ENCODE results near the gene CNBD2.
"Not testable (repeated sequence)": the region's sequence is repeated elsewhere in the genome, so short reads cannot be mapped to it uniquely, and the experiment has no call there.

The CNBD2 gene

DNA sequence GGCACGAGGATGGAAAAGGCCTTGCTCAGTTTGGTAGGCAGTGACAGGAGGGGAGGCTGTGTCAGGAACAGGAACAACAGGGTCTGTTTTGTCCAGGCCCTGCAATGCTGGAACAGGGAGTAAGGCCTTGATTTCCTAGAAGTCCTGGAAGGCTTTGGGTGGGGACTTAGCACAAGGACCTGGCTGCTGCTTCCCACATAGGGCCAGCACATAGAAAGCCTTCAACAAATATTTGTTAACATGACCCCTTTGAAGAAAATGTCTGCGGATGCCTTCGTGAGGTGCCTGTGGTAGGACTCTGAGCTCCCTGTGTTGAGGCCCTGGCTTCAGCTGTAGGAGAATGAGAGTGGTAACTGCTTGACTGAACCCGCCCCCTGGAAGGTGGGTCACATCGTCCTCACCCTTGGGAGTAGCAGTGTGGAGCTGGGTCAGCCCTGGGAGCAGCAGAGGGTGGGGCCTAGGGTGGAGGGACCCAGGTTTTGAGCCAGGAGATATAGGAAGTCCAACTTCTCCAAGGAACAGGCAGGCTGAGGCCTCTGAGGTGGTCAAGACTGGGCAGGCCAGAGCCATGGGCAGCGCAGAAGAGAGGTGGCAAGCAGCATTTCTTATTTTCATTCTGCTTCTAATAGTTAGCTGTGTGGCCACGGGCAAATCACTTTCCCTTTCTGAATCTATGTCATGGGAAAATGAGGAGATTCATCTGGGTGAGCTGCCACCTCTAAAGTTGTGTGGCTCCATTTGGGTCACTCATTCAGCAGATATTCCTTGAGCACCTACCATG, 50.0 kb downstream of the CNBD2 start:
- no peak for DNase-seq

DNA sequence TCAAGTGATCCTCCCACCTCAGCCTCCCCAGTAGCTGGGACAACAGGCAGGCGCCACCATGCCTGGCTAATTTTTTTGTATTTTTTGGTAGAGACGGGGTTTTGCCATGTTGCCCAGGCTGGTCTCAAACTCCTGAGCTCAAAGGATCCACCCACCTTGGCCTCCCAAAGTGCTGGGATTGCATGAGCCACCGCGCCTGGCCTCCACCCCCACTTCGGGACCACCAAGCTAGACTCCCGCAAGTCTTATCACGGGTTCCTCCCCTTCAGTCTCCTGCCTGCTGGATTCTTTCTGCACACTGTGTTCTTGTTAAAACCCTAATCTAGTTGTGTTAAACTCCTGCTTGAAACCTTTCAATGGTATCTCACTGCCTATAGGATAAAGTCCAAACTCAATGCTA, 57.7 kb downstream of the CNBD2 start:
- not testable (repeated sequence) for DNase-seq

- no peak for DNase-seq
Measured at GRCh38 chr20:36028106-36028808, 59.9 kb downstream of the CNBD2 start.

DNA sequence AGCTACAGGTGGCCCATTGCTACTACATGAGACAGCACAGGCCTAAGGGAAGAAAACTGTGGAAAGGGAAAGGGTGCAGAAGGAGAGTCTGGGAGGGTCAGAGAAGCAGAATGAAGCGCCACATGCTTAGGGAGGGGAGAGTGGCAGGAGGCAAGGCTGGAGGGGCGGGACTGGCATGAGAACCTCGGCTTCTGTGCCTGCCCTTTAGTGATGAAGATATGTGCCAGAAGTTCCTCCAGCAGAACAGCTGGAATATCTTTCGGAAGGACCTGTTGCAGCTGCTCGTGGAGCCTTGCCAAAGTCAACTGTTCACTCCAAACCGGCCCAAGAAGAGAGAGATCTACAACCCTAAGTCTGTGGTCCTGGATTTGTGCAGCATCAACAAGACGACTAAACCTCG, 61.8 kb downstream of the CNBD2 start:
- DNase-seq, result no peak

GRCh38 chr20:36031806-36032205, 63.4 kb downstream of the CNBD2 start:
- DNase-seq, result no peak

DNA sequence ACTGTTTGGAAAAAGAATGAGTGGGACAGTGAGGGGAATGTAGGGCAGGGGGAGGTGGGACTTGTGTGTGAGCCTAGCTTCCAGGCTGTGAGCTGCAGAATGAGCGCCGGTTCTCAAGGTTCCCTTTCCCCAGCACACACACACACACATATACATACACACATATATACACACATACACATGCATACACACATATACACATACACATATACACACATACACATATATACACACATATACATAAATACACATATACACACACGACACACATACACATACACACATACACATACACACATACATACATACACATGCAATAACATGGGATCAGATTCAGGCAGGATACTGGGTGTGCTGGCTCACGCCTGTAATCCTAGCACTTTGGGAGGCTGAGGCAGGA, 66.5 kb downstream of the CNBD2 start:
- no peak for DNase-seq

GRCh38 chr20:36035745-36036144, 67.4 kb downstream of the CNBD2 start:
- DNase-seq, result no peak

GRCh38 chr20:36036688-36037087, 68.3 kb downstream of the CNBD2 start:
- DNase-seq, result no peak

DNA sequence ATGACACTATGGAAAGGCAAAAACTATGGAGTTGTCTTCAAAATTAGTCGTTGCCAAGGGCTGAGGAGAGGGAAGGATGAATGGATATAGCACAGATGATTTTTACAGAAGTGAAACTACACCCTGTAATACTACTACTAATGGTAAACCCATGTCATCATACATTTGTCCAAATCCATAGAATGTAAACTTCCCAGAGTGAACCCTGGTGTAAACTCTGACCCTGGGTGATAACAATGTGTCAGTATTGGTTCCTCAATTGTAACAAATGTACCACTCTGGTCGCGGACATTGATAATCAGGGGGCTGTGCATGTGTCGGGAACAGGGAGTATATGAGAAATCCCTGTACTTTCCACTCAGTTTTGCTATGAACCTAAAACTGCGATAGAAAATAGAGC, 72.2 kb downstream of the CNBD2 start:
- no peak for DNase-seq

- no peak for DNase-seq
Measured at GRCh38 chr20:36043441-36043840, 75.1 kb downstream of the CNBD2 start.

- DNase-seq, result no peak
Measured at GRCh38 chr20:36043892-36044515, 75.6 kb downstream of the CNBD2 start.

GRCh38 chr20:36045373-36045714, 77.0 kb downstream of the CNBD2 start:
- no peak for DNase-seq

DNA sequence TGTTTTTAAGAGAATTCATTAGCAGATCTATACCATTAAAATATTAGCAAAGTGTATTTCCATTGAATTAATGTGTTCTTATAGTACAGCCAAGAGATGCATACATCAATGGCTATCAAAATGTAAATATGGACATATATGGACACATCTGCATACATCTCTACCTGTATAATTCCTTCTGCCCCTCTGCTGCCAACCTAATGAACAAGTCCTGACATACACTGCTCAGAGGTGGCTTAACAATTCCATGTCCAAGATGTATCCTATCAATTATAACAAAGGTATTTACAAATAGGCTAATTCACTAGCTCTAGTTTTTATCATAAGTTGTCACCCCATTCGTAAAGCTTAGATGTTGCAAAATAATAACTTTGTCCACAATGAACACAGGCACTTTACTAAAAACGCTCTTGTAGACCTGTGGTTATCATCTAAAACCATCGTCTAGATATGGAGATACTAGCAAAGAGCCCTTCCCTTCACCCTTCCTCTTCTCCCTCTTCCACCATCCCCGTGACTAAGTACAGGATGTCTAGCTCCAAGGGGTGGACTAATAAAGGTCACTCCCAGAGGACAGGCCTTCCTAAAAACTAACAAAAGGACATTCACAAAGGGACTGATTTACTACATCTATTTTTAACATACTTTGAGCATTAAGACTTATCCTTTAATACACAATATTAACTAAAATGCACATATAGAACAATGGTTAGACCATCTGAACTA, 77.8 kb downstream of the CNBD2 start:
- not testable (repeated sequence) for DNase-seq

GRCh38 chr20:36049408-36049807, 81.0 kb downstream of the CNBD2 start:
- DNase-seq, result not testable (repeated sequence)

- peak; percentile 28 to 93 (median 85) for DNase-seq
Measured at GRCh38 chr20:36050436-36051317, 82.3 kb downstream of the CNBD2 start.

GRCh38 chr20:36051318-36052116, 83.1 kb downstream of the CNBD2 start:
- DNase-seq, result peak in 2 of 58 donors; percentile 1 to 2

DNA sequence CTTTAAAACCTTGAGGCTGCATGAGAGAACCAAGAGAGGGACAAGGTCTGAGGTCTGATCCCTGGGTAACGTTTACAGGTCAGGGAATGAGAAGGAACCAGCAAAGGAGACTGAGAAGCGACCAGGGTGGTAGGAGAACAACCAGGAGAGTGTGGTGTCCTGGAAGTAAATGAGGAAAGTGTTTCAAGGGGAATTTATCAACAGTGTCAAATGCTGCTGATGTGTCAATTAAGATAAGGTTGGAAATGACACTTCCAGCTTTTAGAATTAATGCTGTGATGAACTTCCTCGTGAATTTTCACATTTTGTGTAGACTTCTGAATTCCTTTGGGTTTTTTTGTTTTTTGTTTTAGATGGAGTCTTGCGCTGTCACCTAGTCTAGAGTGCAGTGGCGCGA, 83.7 kb downstream of the CNBD2 start:
- no peak for DNase-seq

DNA sequence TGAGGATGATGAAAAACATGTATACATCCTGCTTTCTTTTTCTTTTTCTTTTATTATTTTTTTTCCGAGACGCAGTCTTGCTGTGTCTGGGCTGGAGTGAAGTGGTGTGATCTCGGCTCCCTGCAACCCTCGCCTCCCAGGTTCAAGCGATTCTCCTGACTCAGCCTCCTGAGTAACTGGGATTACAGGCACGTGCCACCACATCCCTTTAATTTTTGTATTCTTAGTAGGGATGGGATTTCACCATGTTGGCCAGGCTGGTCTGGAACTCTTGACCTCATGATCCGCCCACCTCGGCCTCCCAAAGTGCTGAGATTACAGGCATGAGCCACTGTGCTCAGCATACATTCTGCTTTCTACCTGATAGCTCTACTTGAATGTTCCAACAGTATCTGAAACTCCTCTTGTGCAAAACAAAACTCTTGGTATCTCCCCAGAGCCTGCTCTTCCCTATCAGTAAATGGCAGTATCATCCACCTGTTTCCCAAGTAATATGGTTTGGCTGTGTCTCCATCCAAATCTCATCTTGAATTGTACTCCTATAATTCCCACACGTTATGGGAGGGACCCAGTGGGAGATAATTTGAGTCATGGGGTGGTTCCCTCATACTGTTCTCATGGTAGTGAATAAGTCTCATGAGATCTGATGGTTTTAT, 85.6 kb downstream of the CNBD2 start:
- not testable (repeated sequence) for DNase-seq

- DNase-seq, result no peak
Measured at GRCh38 chr20:36055145-36055544, 86.8 kb downstream of the CNBD2 start.

All from anterior cingulate cortex (tissue), 58 donors.